Activated T-helper 2 cell treated with anti-CD3 and anti-CD28 coated beads, Interferon-gamma antibody, Interleukin-2, Interleukin-4, amounts not matched to agents 10 μg/mL and 5 μg/mL and 100 μg/mL, durations not matched to agents 14 hours and 24 hours and 36 hours (primary cell): ENCODE measurements around the gene CSNK1D. TPM values are rescaled to one million over a fixed set of nuclear protein-coding genes. Genes with fewer than 3 reads are reported as not detected.
A peak's percentile ranks its signal among the peaks of the same experiment; 100 is the strongest.

Experiments
- DNase-seq: peaks from one replicate; pipeline ENCODE4 v3.0.0; 2021; ENCODE audit warnings: low spot score
- H3K27ac Mint-ChIP-seq: one replicate; pipeline ENCODE4 v1.8.0; 2021; ENCODE audit warnings: mixed read lengths
- H3K27me3 Mint-ChIP-seq: one replicate; pipeline ENCODE4 v1.8.0; 2021; ENCODE audit warnings: low read depth, mixed read lengths
- H3K36me3 Mint-ChIP-seq: one replicate; pipeline ENCODE4 v1.8.0; 2021; ENCODE audit warnings: low read depth, mixed read lengths
- H3K4me1 Mint-ChIP-seq: one replicate; pipeline ENCODE4 v1.8.0; 2021; ENCODE audit warnings: low read depth, mixed read lengths
- H3K4me3 Mint-ChIP-seq: one replicate; pipeline ENCODE4 v1.8.0; 2021; ENCODE audit warnings: low read depth, mild to moderate bottlenecking, moderate library complexity, mixed read lengths
- H3K9me3 Mint-ChIP-seq: one replicate; pipeline ENCODE4 v1.8.0; 2021; ENCODE audit warnings: mixed read lengths
- intact Hi-C: fragments of 100-400 bp; cut with micrococcal nuclease; formaldehyde crosslinking; loops from one replicate; pipeline ENCODE4 v1.15.1; 2023
- total RNA-seq: library from RNA; stranded (reverse); gene quantifications from 2 replicates; pipeline ENCODE4 v1.2.3, GENCODE V29; 2022

Gene CSNK1D
- total RNA-seq, 1 donor from 2014 or later: 151 TPM

- intact Hi-C loops: no loop called here
- H3K4me1 Mint-ChIP-seq: peaks cover 6% of the 10 kb centered on the region
- no peaks in the 10 kb centered on the region for H3K9me3 Mint-ChIP-seq
- peak overlapping the region; percentile 46 for H3K27ac Mint-ChIP-seq
- H3K36me3 Mint-ChIP-seq: peaks cover 5% of the 10 kb centered on the region
- DNase-seq: no peak
- H3K27me3 Mint-ChIP-seq: no peaks in the 10 kb centered on the region
- H3K4me3 Mint-ChIP-seq: peak overlapping the region; percentile 33
These were observed 46.5 kb downstream of the CSNK1D start for GRCh38 chr17:82226809-82227628.

- Mint-ChIP-seq H3K27me3 (no peaks in the 10 kb centered on the region), H3K4me3 (no peak overlapping the region), H3K27ac (no peak overlapping the region), H3K9me3 (no peaks in the 10 kb centered on the region), H3K36me3 (peaks cover 4% of the 10 kb centered on the region), H3K4me1 (peaks cover 6% of the 10 kb centered on the region)
- intact Hi-C loops: no loop called here
- no peak for DNase-seq
These were observed 47.2 kb downstream of the CSNK1D start for GRCh38 chr17:82226146-82226808.

DNA sequence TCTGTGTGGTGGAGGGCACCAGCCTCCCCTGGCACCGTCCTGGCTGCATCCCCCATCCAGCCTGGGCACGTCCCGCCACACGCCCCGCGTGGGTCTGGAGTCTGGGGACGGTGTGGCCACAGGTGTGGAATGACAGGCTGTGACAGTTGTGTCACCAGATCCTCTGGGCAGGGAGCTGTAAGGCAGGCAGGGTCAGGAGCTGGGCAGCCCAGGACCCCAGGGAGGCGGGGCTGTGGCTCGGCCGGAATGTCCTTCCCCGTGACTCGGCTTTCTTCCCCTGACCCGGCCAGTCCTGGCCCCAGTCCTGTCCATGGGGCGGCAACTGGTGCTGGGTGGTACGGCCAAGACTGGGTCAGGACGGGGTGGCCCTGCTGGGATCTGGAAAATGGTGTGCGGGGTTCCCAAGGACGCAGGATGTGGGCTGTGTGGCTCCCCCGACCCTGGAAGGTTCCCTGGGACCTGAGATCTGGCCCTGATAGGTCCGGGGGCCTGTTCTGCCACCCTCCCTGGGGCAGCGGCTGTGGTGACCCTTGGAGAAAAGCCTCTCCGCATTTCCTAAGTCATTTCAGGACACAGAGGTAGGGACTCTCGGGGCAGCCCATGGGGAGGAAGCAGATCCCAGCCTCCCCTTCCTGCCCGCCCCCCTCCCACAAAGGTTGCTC, 48.0 kb downstream of the CSNK1D start:
- Mint-ChIP-seq H3K4me1 (peaks cover 6% of the 10 kb centered on the region), H3K4me3 (no peak overlapping the region), H3K27ac (no peak overlapping the region), H3K27me3 (no peaks in the 10 kb centered on the region), H3K9me3 (no peaks in the 10 kb centered on the region), H3K36me3 (peaks cover 4% of the 10 kb centered on the region)
- no peak for DNase-seq
- intact Hi-C loops: no loop called here

GRCh38 chr17:82224666-82225065, 48.8 kb downstream of the CSNK1D start:
- Mint-ChIP-seq H3K27ac (no peak overlapping the region), H3K4me1 (peaks cover 3% of the 10 kb centered on the region), H3K4me3 (no peak overlapping the region), H3K36me3 (no peaks in the 10 kb centered on the region), H3K27me3 (no peaks in the 10 kb centered on the region), H3K9me3 (no peaks in the 10 kb centered on the region)
- no peak for DNase-seq
- intact Hi-C loops: no loop called here

- Mint-ChIP-seq H3K4me1 (peaks cover 3% of the 10 kb centered on the region), H3K27me3 (no peaks in the 10 kb centered on the region), H3K27ac (no peak overlapping the region), H3K4me3 (no peak overlapping the region), H3K36me3 (no peaks in the 10 kb centered on the region), H3K9me3 (no peaks in the 10 kb centered on the region)
- DNase-seq: no peak
- intact Hi-C loops: no loop called here
These were observed 50.0 kb downstream of the CSNK1D start for GRCh38 chr17:82223517-82223916.

DNA sequence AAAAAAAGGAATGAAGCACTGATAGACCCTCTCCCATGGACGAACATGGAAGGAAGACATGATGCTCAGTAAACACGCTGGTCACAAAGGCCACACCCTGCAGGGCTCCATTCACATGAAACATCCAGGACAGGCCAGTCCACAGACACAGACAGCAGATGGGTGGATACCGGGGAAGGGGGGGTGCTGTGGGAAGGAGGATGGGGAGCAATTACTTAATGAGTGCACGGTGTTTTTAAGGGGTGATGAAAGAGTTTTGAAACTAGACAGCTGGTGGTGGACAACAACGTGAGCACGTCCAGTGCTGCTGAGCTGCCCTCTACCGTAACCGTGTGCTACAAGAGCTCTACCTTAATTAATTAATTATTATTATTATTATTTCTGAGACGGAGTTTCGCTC, 50.7 kb downstream of the CSNK1D start:
- Mint-ChIP-seq H3K9me3 (no peaks in the 10 kb centered on the region), H3K27me3 (no peaks in the 10 kb centered on the region), H3K36me3 (no peaks in the 10 kb centered on the region), H3K4me3 (no peak overlapping the region), H3K4me1 (peaks cover 3% of the 10 kb centered on the region), H3K27ac (no peak overlapping the region)
- intact Hi-C loops: no loop called here
- DNase-seq: no peak

GRCh38 chr17:82221341-82221902, 52.1 kb downstream of the CSNK1D start:
- Mint-ChIP-seq H3K27ac (no peak overlapping the region), H3K9me3 (no peaks in the 10 kb centered on the region), H3K27me3 (no peaks in the 10 kb centered on the region)

DNA sequence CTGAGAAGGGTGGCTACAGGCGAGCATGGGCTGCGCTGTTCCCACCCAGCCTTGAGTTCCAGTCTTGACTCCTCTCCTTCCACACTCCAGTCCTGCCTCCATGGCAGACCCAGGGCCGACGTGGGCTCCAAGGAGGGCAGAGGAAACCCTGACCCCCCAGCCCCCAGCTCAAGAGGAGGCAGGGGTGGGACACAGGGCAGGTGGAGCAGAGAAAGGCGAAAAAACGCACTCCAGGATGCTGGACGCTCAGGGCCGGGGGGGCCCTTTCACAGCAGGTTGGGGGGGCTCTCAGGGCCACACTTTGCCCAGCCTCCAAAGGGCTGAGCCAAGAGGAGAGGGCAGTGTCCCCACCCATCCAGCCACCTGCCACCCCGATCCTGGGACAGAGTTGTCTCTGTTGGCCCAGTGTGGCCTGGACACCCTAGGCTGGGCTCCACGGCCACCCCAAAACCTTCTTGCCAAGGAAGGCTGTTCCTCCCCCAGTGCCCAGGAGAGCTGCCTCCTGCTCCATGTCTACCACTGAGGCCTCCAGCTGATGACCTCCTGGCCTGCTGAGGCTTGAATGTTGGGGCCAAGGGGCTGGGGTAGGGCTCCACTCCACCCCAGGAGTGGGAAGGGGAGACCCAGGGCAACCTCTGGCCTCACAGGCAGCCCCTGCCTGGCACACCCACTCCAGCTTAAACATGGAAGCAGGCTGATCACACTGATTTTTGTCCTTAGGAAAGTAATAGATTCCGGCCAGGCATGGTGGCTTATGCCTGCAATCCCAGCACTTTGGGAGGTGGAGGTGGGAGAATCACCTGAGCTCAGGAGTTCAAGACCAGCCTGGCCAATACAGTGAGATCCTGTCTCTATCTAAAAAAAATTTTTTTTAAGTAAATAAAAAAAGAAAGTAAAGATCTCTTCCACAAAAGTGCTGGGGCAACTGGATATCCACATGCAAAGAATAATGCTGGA, 53.5 kb downstream of the CSNK1D start:
- H3K36me3 Mint-ChIP-seq: no peaks in the 10 kb centered on the region
- peaks cover 10% of the 10 kb centered on the region for H3K4me1 Mint-ChIP-seq
- no peak overlapping the region for H3K27ac Mint-ChIP-seq
- no peaks in the 10 kb centered on the region for H3K27me3 Mint-ChIP-seq
- no peaks in the 10 kb centered on the region for H3K9me3 Mint-ChIP-seq
- intact Hi-C loops: no loop called here
- DNase-seq: no peak
- H3K4me3 Mint-ChIP-seq: no peak overlapping the region

More at GRCh38 chr17:82221341-82221902, 52.1 kb downstream of the CSNK1D start:
- Mint-ChIP-seq H3K4me1 (peaks cover 4% of the 10 kb centered on the region), H3K36me3 (no peaks in the 10 kb centered on the region), H3K4me3 (no peak overlapping the region)
- intact Hi-C loops: no loop called here
- no peak for DNase-seq

GRCh38 chr17:82219083-82219482, 54.4 kb downstream of the CSNK1D start:
- Mint-ChIP-seq H3K4me3 (no peak overlapping the region), H3K27ac (no peak overlapping the region), H3K4me1 (peaks cover 16% of the 10 kb centered on the region), H3K36me3 (no peaks in the 10 kb centered on the region), H3K27me3 (no peaks in the 10 kb centered on the region), H3K9me3 (no peaks in the 10 kb centered on the region)
- no peak for DNase-seq
- intact Hi-C loops: no loop called here

- H3K27ac Mint-ChIP-seq: no peak overlapping the region
- H3K4me1 Mint-ChIP-seq: peaks cover 18% of the 10 kb centered on the region
These were observed 55.0 kb downstream of the CSNK1D start for GRCh38 chr17:82218349-82219075.

DNA sequence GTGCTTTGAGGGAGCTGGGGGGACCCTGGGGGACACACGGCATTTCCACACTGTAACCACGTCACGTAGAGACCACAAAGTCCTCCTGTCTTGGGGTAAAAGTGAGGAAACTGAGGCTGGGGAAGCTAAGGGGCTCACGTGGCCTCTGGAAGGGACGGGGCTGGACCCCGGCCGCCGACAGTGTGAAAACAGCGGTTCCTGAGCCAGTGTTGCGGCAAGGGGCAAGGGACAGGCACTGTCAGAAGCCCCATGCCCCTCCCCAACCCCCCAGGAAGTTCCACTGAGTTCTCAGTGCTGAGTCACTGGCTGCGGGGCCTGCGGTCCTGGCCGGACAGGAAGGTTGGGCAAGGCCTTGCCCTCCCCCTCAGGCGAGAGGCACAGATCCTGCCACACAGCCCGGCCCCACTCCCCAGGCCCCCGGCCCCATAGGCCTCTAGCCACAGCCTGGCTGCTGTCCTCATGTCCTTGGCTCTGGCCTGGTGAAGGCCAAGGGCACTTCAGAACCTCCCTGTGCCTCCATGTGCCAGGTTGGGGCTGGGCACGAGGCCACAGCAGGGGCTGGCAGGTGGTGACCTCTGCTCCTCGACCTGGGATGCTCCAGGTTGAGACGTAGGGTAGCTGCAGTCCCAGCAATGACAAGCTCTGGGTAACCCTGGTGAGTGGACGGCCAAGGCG, 55.8 kb downstream of the CSNK1D start:
- H3K36me3 Mint-ChIP-seq: no peaks in the 10 kb centered on the region
- H3K9me3 Mint-ChIP-seq: no peaks in the 10 kb centered on the region
- no peak for DNase-seq
- H3K27me3 Mint-ChIP-seq: no peaks in the 10 kb centered on the region
- H3K27ac Mint-ChIP-seq: no peak overlapping the region
- peaks cover 19% of the 10 kb centered on the region for H3K4me1 Mint-ChIP-seq
- intact Hi-C loops: loop anchor here (2.0 kb wide), 1 partner anchor 17 kb away; no protein-coding TSS in a partner anchor
- H3K4me3 Mint-ChIP-seq: no peak overlapping the region

More at GRCh38 chr17:82218349-82219075, 55.0 kb downstream of the CSNK1D start:
- DNase-seq: no peak
- Mint-ChIP-seq H3K27me3 (no peaks in the 10 kb centered on the region), H3K4me3 (no peak overlapping the region), H3K9me3 (no peaks in the 10 kb centered on the region), H3K36me3 (no peaks in the 10 kb centered on the region)
- intact Hi-C loops: no loop called here
